Measurements from ENCODE around the gene RABGEF1.
"Not testable (repeated sequence)": the region's sequence is repeated elsewhere in the genome, so short reads cannot be mapped to it uniquely, and the experiment has no call there.

RABGEF1 gene

DNA sequence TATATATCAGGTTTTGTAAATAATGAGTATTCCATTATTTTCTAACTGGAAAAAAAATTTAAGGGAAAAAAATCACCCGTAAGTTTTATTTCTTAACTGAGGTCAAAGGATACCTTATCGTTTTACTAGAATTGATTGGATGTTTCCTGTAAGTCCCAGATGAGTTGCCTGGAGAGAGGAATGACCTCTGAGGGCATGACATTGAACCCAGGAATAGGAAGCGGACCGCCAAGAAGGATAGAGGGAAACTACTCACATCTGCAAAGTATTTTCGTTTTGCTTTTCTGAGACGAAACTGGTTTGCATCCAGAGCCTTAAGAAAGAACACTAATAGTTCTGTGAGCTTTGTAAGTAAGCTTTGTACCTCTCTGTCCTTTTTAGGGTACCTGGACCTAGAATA lies 17.4 kb downstream of the RABGEF1 start:
- TF ChIP-seq FOXM1 (IDR thresholded peaks at IDR 0.05; ENCODE audit: borderline replicate concordance) (no peak), SUZ12 (IDR thresholded peaks at IDR 0.05) (no peak)
- ChIA-PET CTCF (no interaction called here), POLR2A (no interaction called here)
- no peak for DNase-seq (ENCODE audit: extremely low spot score)

DNA sequence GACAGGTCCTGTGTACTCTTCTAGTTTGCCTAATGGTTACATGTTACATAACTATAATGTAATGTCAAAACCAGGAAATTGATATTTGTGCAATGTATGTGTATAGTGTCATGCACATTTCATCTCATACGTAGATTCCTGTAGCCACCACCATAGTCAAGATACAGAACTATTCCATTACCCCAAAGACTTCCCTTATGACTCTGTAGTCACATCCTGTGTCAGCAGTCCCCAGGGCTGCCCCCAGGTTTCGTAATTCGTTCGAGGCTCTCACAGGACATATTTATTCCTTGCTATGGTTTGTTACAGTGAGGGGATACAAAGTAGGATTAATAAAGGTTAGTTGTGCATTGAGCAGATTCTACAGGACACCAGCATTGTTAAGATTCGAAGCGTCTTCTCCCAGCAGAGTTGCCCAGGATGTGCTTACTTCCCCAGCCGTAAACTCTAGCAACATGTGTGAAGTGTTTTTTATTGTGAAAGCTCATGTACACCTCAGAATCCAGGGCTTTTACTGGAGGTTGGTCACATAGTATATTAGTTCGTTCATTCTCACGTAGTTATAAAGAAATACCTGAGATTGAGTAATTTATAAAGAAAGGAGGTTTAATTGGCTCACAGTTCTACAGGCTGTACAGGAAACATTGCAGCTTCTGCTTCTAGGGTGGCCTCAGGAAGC lies 18.6 kb downstream of the RABGEF1 start:
- no peak for DNase-seq (ENCODE audit: extremely low spot score)
- ChIA-PET POLR2A (no interaction called here), CTCF (no interaction called here)
- TF ChIP-seq NFRKB (IDR thresholded peaks at IDR 0.05) (no peak), HDGF (IDR thresholded peaks at IDR 0.05; ENCODE audit: borderline replicate concordance) (no peak), ELF4 (IDR thresholded peaks at IDR 0.05) (no peak)

DNA sequence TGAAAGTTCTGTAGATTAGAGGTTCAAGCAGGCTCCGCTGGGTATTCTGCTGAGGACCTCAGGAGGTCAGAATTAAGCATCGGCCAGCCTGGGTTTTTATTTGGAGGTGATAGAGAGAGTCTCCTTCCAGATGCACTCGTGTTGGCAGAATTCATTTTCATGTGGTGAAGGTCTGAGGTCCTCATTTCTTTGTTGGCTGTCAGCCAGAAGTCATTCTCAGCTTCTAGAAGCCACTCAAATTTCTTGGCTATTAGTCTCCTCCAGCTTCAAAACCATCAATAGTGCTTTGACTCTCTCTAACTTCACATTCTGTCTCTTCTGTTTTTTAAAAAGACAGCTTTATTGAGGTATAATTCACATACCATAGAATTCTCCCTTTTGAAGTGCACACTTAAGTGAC lies 22.6 kb downstream of the RABGEF1 start:
- POLR2A ChIA-PET; CTCF ChIA-PET; DNase-seq (ENCODE audit: extremely low spot score): not testable (repeated sequence)

DNA sequence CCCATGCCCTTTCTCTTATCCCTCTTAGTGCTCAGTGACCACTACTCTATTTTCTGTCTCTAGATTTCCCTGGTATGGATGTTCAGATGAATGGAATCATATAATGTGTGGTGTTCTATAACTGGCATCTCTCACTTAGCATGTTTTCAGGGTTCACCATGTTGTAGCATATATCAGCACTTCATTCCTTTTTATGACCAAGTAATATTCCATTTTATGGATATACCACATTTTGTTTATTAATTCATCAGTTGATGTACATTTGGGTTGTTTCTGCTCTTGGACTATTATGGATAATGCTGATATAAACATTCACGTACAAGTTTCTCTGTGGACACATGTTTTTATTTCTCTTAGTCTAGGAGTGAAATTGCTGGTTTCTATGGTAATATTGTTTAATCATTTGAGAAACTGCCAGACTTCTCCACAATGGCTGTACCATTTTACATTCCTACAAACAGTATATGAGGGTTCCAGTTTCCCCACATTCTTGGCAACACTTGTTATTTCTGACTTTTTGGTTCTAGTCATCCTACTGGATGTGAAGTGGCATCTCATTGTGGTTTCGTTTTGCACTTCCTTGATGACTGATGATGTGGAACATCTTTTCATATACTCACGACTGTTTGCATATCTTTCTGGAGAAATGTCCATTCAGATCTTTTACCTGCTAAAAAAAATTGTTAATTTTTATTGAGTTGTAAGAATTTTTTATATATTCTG lies 23.3 kb downstream of the RABGEF1 start:
- DNase-seq (ENCODE audit: extremely low spot score); POLR2A ChIA-PET; CTCF ChIA-PET: not testable (repeated sequence)

DNA sequence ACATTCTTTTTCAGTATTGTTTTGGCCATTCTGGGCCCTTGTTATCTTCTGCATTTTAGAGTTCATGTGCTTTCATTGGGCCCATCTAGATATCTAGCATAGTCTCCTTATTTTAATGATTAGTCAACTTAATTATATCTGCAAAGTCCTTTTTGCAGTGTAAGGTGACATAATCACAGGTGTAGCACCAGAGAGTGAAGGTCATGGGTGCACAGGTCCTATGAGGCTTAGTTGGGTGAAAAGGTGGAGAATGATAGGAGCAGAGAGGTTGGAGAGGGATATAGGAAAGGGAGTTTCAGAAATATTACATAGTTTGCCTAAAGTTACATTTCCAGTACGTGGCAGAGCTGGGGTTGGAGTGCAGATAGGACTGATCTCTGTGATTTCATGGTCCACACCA lies 24.4 kb downstream of the RABGEF1 start:
- CTCF ChIA-PET; DNase-seq (ENCODE audit: extremely low spot score): not testable (repeated sequence)
- POLR2A ChIA-PET: interaction anchor here (1.3 to 1.5 kb wide), 2 partner anchors 8 to 12 kb away, joined by 3 read pairs; no protein-coding TSS in a partner anchor

DNA sequence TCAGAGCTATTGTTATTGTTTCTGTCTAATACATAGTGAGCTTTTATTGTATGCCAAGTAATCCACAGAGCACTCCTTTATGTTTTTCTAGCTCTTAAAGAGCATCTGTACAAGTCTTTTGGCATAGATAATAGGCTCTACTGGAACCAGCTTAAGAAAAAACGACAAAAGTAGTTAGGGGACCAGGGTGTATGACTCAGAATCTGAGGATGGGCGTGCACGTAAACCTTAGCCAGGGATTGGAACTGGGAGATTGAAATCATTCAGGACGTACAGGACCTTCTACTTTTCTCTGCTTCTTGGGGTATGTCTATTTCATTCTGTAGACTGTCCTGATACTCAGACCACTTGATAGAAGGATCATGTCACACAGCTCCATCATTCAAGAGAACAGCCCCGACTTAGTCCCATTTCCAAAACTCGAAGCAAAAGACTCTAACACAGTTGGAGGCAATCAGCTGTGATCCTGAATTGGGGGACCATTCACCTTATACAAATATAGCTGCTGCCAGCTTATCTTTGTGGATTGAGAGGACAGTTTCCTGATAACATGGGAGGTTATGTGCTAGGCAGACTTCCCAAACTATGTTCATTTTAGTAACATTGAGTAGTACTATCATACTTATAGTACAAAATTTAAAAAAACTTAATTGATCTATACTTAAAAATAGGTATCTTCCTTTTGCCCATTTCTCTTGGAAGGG lies 24.9 kb downstream of the RABGEF1 start:
- POLR2A ChIA-PET: interaction anchor here (1.3 to 1.5 kb wide), 2 partner anchors 8 to 11 kb away, joined by 3 read pairs; no protein-coding TSS in a partner anchor
- DNase-seq (ENCODE audit: extremely low spot score); CTCF ChIA-PET: not testable (repeated sequence)

DNA sequence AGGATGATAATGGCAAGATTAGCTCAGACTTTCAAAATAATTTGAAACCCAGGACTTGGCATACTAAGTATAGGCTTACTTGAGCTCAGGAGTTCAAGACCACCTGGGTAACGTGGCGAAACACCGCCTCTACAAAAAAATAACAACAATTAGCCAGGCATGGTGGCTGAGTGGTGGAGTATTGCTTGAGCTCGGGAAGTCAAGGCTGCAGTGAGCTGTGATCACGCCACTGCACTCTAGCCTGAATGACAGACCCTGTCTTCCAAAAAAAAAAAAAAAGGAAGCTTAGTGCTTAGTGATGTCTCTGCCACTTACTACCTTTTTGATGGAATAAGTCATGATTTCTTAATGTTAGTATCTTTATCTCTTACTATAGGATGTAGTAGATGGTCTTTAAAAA lies 25.5 kb downstream of the RABGEF1 start:
- ChIA-PET POLR2A (interaction anchor here (1.3 to 1.5 kb wide), 2 partner anchors 9 to 11 kb away, joined by 3 read pairs; no protein-coding TSS in a partner anchor), CTCF (no interaction called here)
- TF ChIP-seq ZNF384 (IDR thresholded peaks at IDR 0.05): no peak
- TF ChIP-seq FOXK2 (IDR thresholded peaks at IDR 0.05): no peak
- no peak for TF ChIP-seq LEF1 (IDR thresholded peaks at IDR 0.05; ENCODE audit: borderline replicate concordance)
- no peak for TF ChIP-seq BHLHE40 (IDR thresholded peaks at IDR 0.05; ENCODE audit: borderline replicate concordance)
- no peak for TF ChIP-seq SP1 (IDR thresholded peaks at IDR 0.05)
- TF ChIP-seq L3MBTL2 (conservative IDR thresholded peaks at IDR 0.05): no peak
- no peak for TF ChIP-seq HDGF (IDR thresholded peaks at IDR 0.05; ENCODE audit: borderline replicate concordance)
- TF ChIP-seq CTBP1 (IDR thresholded peaks at IDR 0.05; ENCODE audit: borderline replicate concordance): no peak
- no peak for TF ChIP-seq TARDBP (IDR thresholded peaks at IDR 0.05)
- no peak for TF ChIP-seq SUZ12 (IDR thresholded peaks at IDR 0.05)
- DNase-seq (ENCODE audit: extremely low spot score): no peak

DNA sequence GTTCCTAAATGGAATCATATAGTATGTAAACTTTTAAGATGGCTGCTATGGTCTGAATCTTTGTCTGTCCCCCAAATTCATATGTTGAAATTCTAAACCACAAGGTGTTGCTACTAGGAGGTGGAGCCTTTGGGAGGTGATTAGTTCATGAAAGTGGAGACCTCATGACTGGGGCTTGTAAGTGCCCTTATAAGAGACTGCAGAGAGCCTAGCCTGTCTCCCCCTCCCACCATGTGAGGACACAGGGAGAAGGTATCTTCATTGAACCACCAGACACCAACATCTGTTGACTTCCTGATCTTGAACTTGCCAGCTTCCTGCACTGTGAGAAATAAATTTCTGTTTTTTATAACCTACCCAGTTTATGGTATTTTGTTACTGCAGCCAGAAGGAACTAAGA lies 27.0 kb downstream of the RABGEF1 start:
- CTCF ChIA-PET; POLR2A ChIA-PET; DNase-seq (ENCODE audit: extremely low spot score): not testable (repeated sequence)

DNA sequence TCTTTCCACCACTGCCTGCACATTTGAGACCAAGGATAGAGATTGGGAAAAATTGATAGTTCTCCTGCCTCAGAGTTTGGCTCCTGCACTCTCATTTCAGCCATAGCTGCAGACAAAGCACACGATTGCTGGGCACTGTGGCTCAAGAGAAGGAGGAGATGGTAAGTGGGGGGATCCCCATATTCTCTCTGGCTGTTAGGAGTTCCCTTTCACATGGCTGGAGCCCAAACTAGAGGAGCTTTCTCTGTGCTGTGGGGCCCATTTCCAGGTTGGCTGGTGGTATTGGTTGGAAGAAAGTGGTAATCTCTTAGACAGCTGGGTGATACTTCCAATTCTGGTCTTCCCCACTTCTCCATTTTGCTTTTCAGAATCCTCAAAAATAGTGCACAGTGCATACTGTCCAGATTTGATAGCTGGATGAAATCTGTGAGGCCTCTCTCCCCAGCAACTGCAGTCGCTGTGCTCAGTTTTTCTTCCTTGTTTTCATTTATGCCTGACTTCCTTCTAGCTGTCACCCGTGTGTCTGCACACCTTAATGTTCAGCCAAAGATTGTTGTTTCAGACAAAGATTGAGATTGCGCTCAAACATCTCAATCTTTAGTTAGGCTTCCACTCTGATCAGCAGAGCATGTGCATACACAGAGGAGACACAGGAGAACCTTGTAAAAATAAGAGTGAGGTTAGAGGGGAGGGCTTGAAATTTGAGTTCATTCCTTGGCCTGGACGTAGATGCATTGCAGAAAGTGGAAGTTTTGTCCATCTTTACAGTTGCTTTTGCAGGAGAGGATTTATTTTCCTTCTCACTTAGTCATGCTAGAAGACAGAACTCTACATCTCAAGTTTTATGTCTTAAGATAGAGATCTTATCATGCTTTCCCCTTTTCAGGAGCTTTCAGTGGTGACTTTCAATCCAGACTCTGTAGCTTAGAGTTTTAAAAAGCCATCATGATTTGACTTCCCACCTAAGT lies 28.6 kb downstream of the RABGEF1 start:
- CTCF ChIA-PET: interaction anchor here (0.7 kb wide), 1 partner anchor 13 kb away, joined by 3 read pairs; no protein-coding TSS in a partner anchor
- TF ChIP-seq FOXK2 (IDR thresholded peaks at IDR 0.05): no peak
- no peak for TF ChIP-seq TARDBP (IDR thresholded peaks at IDR 0.05)
- TF ChIP-seq FOXM1 (IDR thresholded peaks at IDR 0.05; ENCODE audit: borderline replicate concordance): no peak
- no peak for TF ChIP-seq SUZ12 (IDR thresholded peaks at IDR 0.05)
- no peak for TF ChIP-seq NFRKB (IDR thresholded peaks at IDR 0.05)
- TF ChIP-seq FOXA1 (IDR thresholded peaks at IDR 0.05): no peak
- POLR2A ChIA-PET: no interaction called here
- DNase-seq (ENCODE audit: extremely low spot score): no peak

Measured in HEK293T (cell line).